ENCODE results near the gene LITAFD. TPM values are rescaled to one million over a fixed set of nuclear protein-coding genes. Genes with fewer than 3 reads are reported as not detected.

LITAFD gene
- total and polyA plus RNA-seq, 2 of the 4 experiments (the other 2 are of a cell fraction), result not detected

DNA sequence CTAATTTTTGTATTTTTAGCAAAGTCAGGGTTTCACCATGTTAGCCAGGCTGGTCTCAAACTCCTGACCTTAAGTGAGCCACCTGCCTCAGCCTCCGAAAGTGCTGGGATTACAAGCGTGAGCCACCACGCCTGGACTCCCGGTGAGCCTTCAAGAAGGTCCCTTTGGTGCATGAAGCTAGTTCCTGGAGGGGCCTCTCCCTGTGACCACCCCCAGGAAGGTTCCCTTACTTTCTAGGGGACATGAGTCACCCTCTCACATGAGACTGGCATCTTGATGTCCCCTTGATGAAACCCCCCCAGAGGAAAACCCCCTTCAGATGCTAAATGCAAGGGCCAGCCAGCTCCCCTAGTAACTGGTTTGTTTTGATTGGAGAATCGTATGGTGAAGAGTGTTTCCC is 26.2 kb upstream of the LITAFD start:
- CTCF ChIA-PET, result no interaction called here
- POLR2A ChIA-PET (ENCODE audit: unreplicated experiment), result no interaction called here
- Histone ChIP-seq H2AFZ (replicated peaks; ENCODE audit: low read length, poor library complexity) (no peak overlapping the region), H3K4me3 (ENCODE audit: insufficient read depth, low read depth, low read length) (no peak overlapping the region), H3K4me1 (ENCODE audit: control insufficient read depth, insufficient read depth, low read length) (peaks cover 7% of the 10 kb centered on the region), H3K36me3 (ENCODE audit: control insufficient read depth, insufficient read depth, low read length) (peaks cover 66% of the 10 kb centered on the region), H4K91ac (ENCODE audit: insufficient read depth, low read depth, low read length) (no peak overlapping the region), H3K9ac (ENCODE audit: low read depth, low read length) (no peak overlapping the region), H2BK20ac (ENCODE audit: low read depth, low read length) (no peak overlapping the region), H3K27me3 (ENCODE audit: control insufficient read depth, insufficient read depth, low read length) (no peaks in the 10 kb centered on the region), H3K4ac (ENCODE audit: low read depth, low read length) (no peak overlapping the region), H3K23ac (ENCODE audit: low read depth, low read length) (no peak overlapping the region), H3K27ac (ENCODE audit: insufficient read depth, low read length) (no peak overlapping the region), H2BK5ac (ENCODE audit: low read depth, low read length, poor library complexity, severe bottlenecking) (no peak overlapping the region), H3K4me2 (ENCODE audit: low read depth, low read length) (no peak overlapping the region), H2AK5ac (ENCODE audit: low read depth, low read length) (no peak overlapping the region), H3K9me3 (ENCODE audit: control insufficient read depth, insufficient read depth, low read length) (no peaks in the 10 kb centered on the region), H3K14ac (replicated peaks; ENCODE audit: low read depth, low read length) (no peak overlapping the region), H3K79me1 (ENCODE audit: low read depth in 1 of 2, low read length in 2 of 2) (peaks cover 22 to 78% of the 10 kb centered on the region in 2 experiments; a peak in 3 of 4 replicates), H3K56ac (ENCODE audit: extremely low read depth, insufficient read depth, low read length) (0 out of 2 replicates have a peak overlapping the region, but pooled peaks have one; percentile 12), H2BK120ac (ENCODE audit: low read depth, low read length) (no peak overlapping the region), H3K18ac (ENCODE audit: low read depth, low read length) (no peak overlapping the region), H4K8ac (ENCODE audit: low read depth in 2 of 2, low read length in 2 of 2) (no peak overlapping the region), H2BK15ac (ENCODE audit: low read depth, low read length) (no peak overlapping the region), H4K20me1 (ENCODE audit: insufficient read depth, low read length) (peaks cover 64% of the 10 kb centered on the region), H3K9me1 (ENCODE audit: insufficient read depth, low read length) (peaks cover 11% of the 10 kb centered on the region; the same call in 1 of the 2 replicates), H2AK9ac (replicated peaks; ENCODE audit: low read depth, low read length, poor library complexity) (no peak overlapping the region), H4K5ac (ENCODE audit: low read depth, low read length) (no peak overlapping the region)
- no TSS peak for BruUV-seq (replicated peaks)
- WGBS, 2 experiments (ENCODE audit: extremely low coverage in 2 of 2, insufficient read length in 1 of 2), result no CpG with 5 or more reads among the region's 5 CpGs
- DNase-seq (no peak), ATAC-seq (ENCODE audit: low read depth) (no peak)
- dilution Hi-C loops (cut with HindIII; ENCODE audit: low sequenced_read_pairs, unreplicated experiment) (no loop called here), in situ Hi-C loops (cut with MboI; ENCODE audit: low sequenced_read_pairs) (no loop called here), intact Hi-C loops (cut with micrococcal nuclease) (no loop called here)
- no peak for TF ChIP-seq FOS (IDR thresholded peaks at IDR 0.05; ENCODE audit: low read depth, low read length)
- TF ChIP-seq SMC3 (IDR thresholded peaks at IDR 0.05; ENCODE audit: low read depth, low read length), result no peak
- TF ChIP-seq MXI1 (IDR thresholded peaks at IDR 0.05; ENCODE audit: borderline replicate concordance, low read depth, low read length), result no peak
- no peak for TF ChIP-seq BHLHE40 (IDR thresholded peaks at IDR 0.05; ENCODE audit: low read depth, low read length)
- TF ChIP-seq RFX5 (IDR thresholded peaks at IDR 0.05; ENCODE audit: low read depth, low read length), result no peak
- no peak for TF ChIP-seq CEBPB (IDR thresholded peaks at IDR 0.05; ENCODE audit: low read depth, low read length)
- TF ChIP-seq MAFK (IDR thresholded peaks at IDR 0.05; ENCODE audit: low read depth, low read length), result no peak
- TF ChIP-seq CTCF (conservative IDR thresholded peaks at IDR 0.05; ENCODE audit: low read depth, low read length), result no peak
- TF ChIP-seq MAZ (IDR thresholded peaks at IDR 0.05; ENCODE audit: borderline replicate concordance, low read depth, low read length), result no peak
- no peak for TF ChIP-seq RCOR1 (IDR thresholded peaks at IDR 0.05; ENCODE audit: insufficient replicate concordance, low read length)
- no peak for TF ChIP-seq RAD21 (IDR thresholded peaks at IDR 0.05; ENCODE audit: low read length)
- TF ChIP-seq POLR2A (IDR thresholded peaks at IDR 0.05; ENCODE audit: low read depth, low read length), result no peak
- TF ChIP-seq CHD1 (IDR thresholded peaks at IDR 0.05; ENCODE audit: low read depth, low read length), result no peak
- TF ChIP-seq NFE2L2 (IDR thresholded peaks at IDR 0.05; ENCODE audit: low read depth, low read length), result no peak
- no peak for TF ChIP-seq USF2 (IDR thresholded peaks at IDR 0.05; ENCODE audit: low read depth, low read length)
- no peak for TF ChIP-seq ELK1 (IDR thresholded peaks at IDR 0.05; ENCODE audit: borderline replicate concordance, low read depth, low read length)
